ENCODE data around the gene HIPK2.

Gene HIPK2

GRCh38 chr7:139541600-139542307 is 236.0 kb downstream of the HIPK2 start:
- H3K27me3 ChIP-seq (replicated peaks in 2 of 5; ENCODE audit: control insufficient read depth in 4 of 5, insufficient read depth in 5 of 5, low read length in 4 of 5), result no peaks in the 10 kb centered on the region
- no peaks in the 10 kb centered on the region for H3K36me3 ChIP-seq (ENCODE audit: control insufficient read depth in 4 of 4, insufficient read depth in 4 of 4, low read length in 3 of 4)
- H3K4me3 ChIP-seq (ENCODE audit: control insufficient read depth in 1 of 7, extremely low read depth in 1 of 7, insufficient read depth in 4 of 7, low read depth in 2 of 7, low read length in 6 of 7), result no peak overlapping the region
- ChIA-PET POLR2A (no interaction called here), CTCF (interaction anchor here (0.5 to 1.4 kb wide), 3 partner anchors 12 to 237 kb away, joined by 3 to 6 read pairs (median 4); no protein-coding TSS in a partner anchor)
- peaks cover 0 to 8% (median 3%) of the 10 kb centered on the region in 4 experiments for H3K4me1 ChIP-seq (ENCODE audit: control extremely low read depth in 1 of 4, control insufficient read depth in 4 of 4, insufficient read depth in 4 of 4, low read length in 3 of 4)
- H3K27ac ChIP-seq (ENCODE audit: insufficient read depth in 1 of 2, low read depth in 1 of 2, low read length in 2 of 2, poor library complexity in 1 of 2, severe bottlenecking in 2 of 2), result no peak overlapping the region
- WGBS (ENCODE audit: insufficient coverage), result 91% methylated on average over 21 of the region's 21 CpGs
- H3K9me3 ChIP-seq (ENCODE audit: control extremely low read depth in 1 of 5, control insufficient read depth in 4 of 5, insufficient read depth in 2 of 5, low read depth in 1 of 5, low read length in 4 of 5), result no peaks in the 10 kb centered on the region
- no peak for DNase-seq

GRCh38 chr7:139540203-139540602 is 237.6 kb downstream of the HIPK2 start:
- ChIA-PET CTCF (no interaction called here), POLR2A (no interaction called here)
- no peak for DNase-seq
- 74% methylated on average over 12 of the region's 12 CpGs for WGBS (ENCODE audit: insufficient coverage)
- Histone ChIP-seq H3K9me3 (ENCODE audit: control extremely low read depth in 1 of 5, control insufficient read depth in 4 of 5, insufficient read depth in 2 of 5, low read depth in 1 of 5, low read length in 4 of 5) (no peaks in the 10 kb centered on the region), H3K27ac (ENCODE audit: insufficient read depth in 1 of 2, low read depth in 1 of 2, low read length in 2 of 2, poor library complexity in 1 of 2, severe bottlenecking in 2 of 2) (no peak overlapping the region), H3K27me3 (replicated peaks in 2 of 5; ENCODE audit: control insufficient read depth in 4 of 5, insufficient read depth in 5 of 5, low read length in 4 of 5) (no peaks in the 10 kb centered on the region), H3K36me3 (ENCODE audit: control insufficient read depth in 4 of 4, insufficient read depth in 4 of 4, low read length in 3 of 4) (no peaks in the 10 kb centered on the region), H3K4me3 (ENCODE audit: control insufficient read depth in 1 of 7, extremely low read depth in 1 of 7, insufficient read depth in 4 of 7, low read depth in 2 of 7, low read length in 6 of 7) (no peak overlapping the region), H3K4me1 (ENCODE audit: control extremely low read depth in 1 of 4, control insufficient read depth in 4 of 4, insufficient read depth in 4 of 4, low read length in 3 of 4) (peaks cover 0 to 8% (median 3%) of the 10 kb centered on the region in 4 experiments)

- Histone ChIP-seq H3K36me3 (ENCODE audit: control insufficient read depth in 4 of 4, insufficient read depth in 4 of 4, low read length in 3 of 4) (no peaks in the 10 kb centered on the region), H3K4me1 (ENCODE audit: control extremely low read depth in 1 of 4, control insufficient read depth in 4 of 4, insufficient read depth in 4 of 4, low read length in 3 of 4) (peaks cover 0 to 8% (median 3%) of the 10 kb centered on the region in 4 experiments), H3K27me3 (replicated peaks in 2 of 5; ENCODE audit: control insufficient read depth in 4 of 5, insufficient read depth in 5 of 5, low read length in 4 of 5) (no peaks in the 10 kb centered on the region), H3K4me3 (ENCODE audit: control insufficient read depth in 1 of 7, extremely low read depth in 1 of 7, insufficient read depth in 4 of 7, low read depth in 2 of 7, low read length in 6 of 7) (no peak overlapping the region), H3K9me3 (ENCODE audit: control extremely low read depth in 1 of 5, control insufficient read depth in 4 of 5, insufficient read depth in 2 of 5, low read depth in 1 of 5, low read length in 4 of 5) (no peaks in the 10 kb centered on the region), H3K27ac (ENCODE audit: insufficient read depth in 1 of 2, low read depth in 1 of 2, low read length in 2 of 2, poor library complexity in 1 of 2, severe bottlenecking in 2 of 2) (no peak overlapping the region)
- POLR2A ChIA-PET, result no interaction called here
- WGBS (ENCODE audit: insufficient coverage), result 99% methylated on average over 7 of the region's 8 CpGs
- no peak for DNase-seq
- CTCF ChIA-PET, result interaction anchor here (1.1 kb wide), 1 partner anchor 16 kb away, joined by 3 read pairs; no protein-coding TSS in a partner anchor
These were observed 238.7 kb downstream of the HIPK2 start for GRCh38 chr7:139538881-139539635.

- Histone ChIP-seq H3K4me3 (ENCODE audit: control insufficient read depth in 1 of 7, extremely low read depth in 1 of 7, insufficient read depth in 4 of 7, low read depth in 2 of 7, low read length in 6 of 7) (no peak overlapping the region), H3K27me3 (replicated peaks in 2 of 5; ENCODE audit: control insufficient read depth in 4 of 5, insufficient read depth in 5 of 5, low read length in 4 of 5) (no peaks in the 10 kb centered on the region), H3K27ac (ENCODE audit: insufficient read depth in 1 of 2, low read depth in 1 of 2, low read length in 2 of 2, poor library complexity in 1 of 2, severe bottlenecking in 2 of 2) (no peak overlapping the region), H3K36me3 (ENCODE audit: control insufficient read depth in 4 of 4, insufficient read depth in 4 of 4, low read length in 3 of 4) (no peaks in the 10 kb centered on the region), H3K9me3 (ENCODE audit: control extremely low read depth in 1 of 5, control insufficient read depth in 4 of 5, insufficient read depth in 2 of 5, low read depth in 1 of 5, low read length in 4 of 5) (no peaks in the 10 kb centered on the region), H3K4me1 (ENCODE audit: control extremely low read depth in 1 of 4, control insufficient read depth in 4 of 4, insufficient read depth in 4 of 4, low read length in 3 of 4) (peaks cover 0 to 6% (median 0%) of the 10 kb centered on the region in 4 experiments)
- POLR2A ChIA-PET, result no interaction called here
- WGBS (ENCODE audit: insufficient coverage), result 100% methylated on average over 6 of the region's 8 CpGs
- no peak for DNase-seq
- CTCF ChIA-PET, result interaction anchor here (0.9 kb wide), 1 partner anchor 11 kb away, joined by 3 read pairs; no protein-coding TSS in a partner anchor
These were observed 241.6 kb downstream of the HIPK2 start for GRCh38 chr7:139536152-139536551.

- Histone ChIP-seq H3K27me3 (replicated peaks in 2 of 5; ENCODE audit: control insufficient read depth in 4 of 5, insufficient read depth in 5 of 5, low read length in 4 of 5) (no peaks in the 10 kb centered on the region), H3K4me1 (ENCODE audit: control extremely low read depth in 1 of 4, control insufficient read depth in 4 of 4, insufficient read depth in 4 of 4, low read length in 3 of 4) (peaks cover 0 to 6% (median 0%) of the 10 kb centered on the region in 4 experiments), H3K4me3 (ENCODE audit: control insufficient read depth in 1 of 7, extremely low read depth in 1 of 7, insufficient read depth in 4 of 7, low read depth in 2 of 7, low read length in 6 of 7) (no peak overlapping the region), H3K36me3 (ENCODE audit: control insufficient read depth in 4 of 4, insufficient read depth in 4 of 4, low read length in 3 of 4) (no peaks in the 10 kb centered on the region), H3K9me3 (ENCODE audit: control extremely low read depth in 1 of 5, control insufficient read depth in 4 of 5, insufficient read depth in 2 of 5, low read depth in 1 of 5, low read length in 4 of 5) (no peaks in the 10 kb centered on the region), H3K27ac (ENCODE audit: insufficient read depth in 1 of 2, low read depth in 1 of 2, low read length in 2 of 2, poor library complexity in 1 of 2, severe bottlenecking in 2 of 2) (no peak overlapping the region)
- POLR2A ChIA-PET, result no interaction called here
- DNase-seq, result no peak
- CTCF ChIA-PET, result interaction anchor here (1.8 kb wide), 1 partner anchor 11 kb away, joined by 6 read pairs; the partner anchor contains the start of gene CLEC2L
- WGBS (ENCODE audit: insufficient coverage), result 72% methylated on average over 4 of the region's 7 CpGs
These were observed 242.7 kb downstream of the HIPK2 start for GRCh38 chr7:139534966-139535651.

- no peak overlapping the region for H3K27ac ChIP-seq (ENCODE audit: insufficient read depth in 1 of 2, low read depth in 1 of 2, low read length in 2 of 2, poor library complexity in 1 of 2, severe bottlenecking in 2 of 2)
- no peak for DNase-seq
- POLR2A ChIA-PET, result no interaction called here
- 100% methylated on average over 8 of the region's 9 CpGs for WGBS (ENCODE audit: insufficient coverage)
- no peak overlapping the region for H3K4me3 ChIP-seq (ENCODE audit: control insufficient read depth in 1 of 7, extremely low read depth in 1 of 7, insufficient read depth in 4 of 7, low read depth in 2 of 7, low read length in 6 of 7)
- H3K4me1 ChIP-seq (ENCODE audit: control extremely low read depth in 1 of 4, control insufficient read depth in 4 of 4, insufficient read depth in 4 of 4, low read length in 3 of 4), result peaks cover 0 to 6% (median 0%) of the 10 kb centered on the region in 4 experiments
- no peaks in the 10 kb centered on the region for H3K36me3 ChIP-seq (ENCODE audit: control insufficient read depth in 4 of 4, insufficient read depth in 4 of 4, low read length in 3 of 4)
- H3K9me3 ChIP-seq (ENCODE audit: control extremely low read depth in 1 of 5, control insufficient read depth in 4 of 5, insufficient read depth in 2 of 5, low read depth in 1 of 5, low read length in 4 of 5), result no peaks in the 10 kb centered on the region
- no peaks in the 10 kb centered on the region for H3K27me3 ChIP-seq (replicated peaks in 2 of 5; ENCODE audit: control insufficient read depth in 4 of 5, insufficient read depth in 5 of 5, low read length in 4 of 5)
- CTCF ChIA-PET, result interaction anchor here (1.8 kb wide), 2 partner anchors 10 to 26 kb away, joined by 4 to 6 read pairs; partner anchors contain the start of gene CLEC2L
These were observed 243.7 kb downstream of the HIPK2 start for GRCh38 chr7:139534096-139534495.
